ENCODE data around the gene ANO2.

Gene ANO2

DNA sequence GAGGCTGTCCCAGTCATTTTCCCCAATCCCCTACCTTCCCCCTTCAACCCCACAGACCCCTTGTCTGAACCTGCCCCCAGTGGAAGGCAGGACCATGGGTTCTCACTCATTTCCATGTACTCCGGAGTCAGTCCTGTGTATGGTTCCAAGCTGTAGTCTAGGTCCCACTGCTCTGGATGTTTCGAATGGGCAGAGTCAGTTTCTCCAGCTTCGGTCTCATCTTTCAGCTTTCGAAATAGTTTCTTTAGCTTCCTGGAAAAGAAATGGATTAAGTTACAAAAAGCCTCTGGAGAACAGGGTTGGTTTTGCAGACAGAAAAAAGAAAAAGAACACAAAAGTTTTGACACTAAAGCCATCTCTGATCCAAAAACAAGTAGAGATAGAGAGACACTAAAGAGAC, 345.7 kb downstream of the ANO2 start:
- no peak overlapping the region for H3K4me2 ChIP-seq
- H3K9ac ChIP-seq, result no peak overlapping the region
- H3K79me2 ChIP-seq (ENCODE audit: insufficient read depth, low read depth), result no peaks in the 10 kb centered on the region
- H3K27me3 ChIP-seq (ENCODE audit: insufficient read depth, low read depth), result no peaks in the 10 kb centered on the region
- no peak overlapping the region for H2AFZ ChIP-seq (ENCODE audit: low read depth)
- no peak for TF ChIP-seq CTCF (conservative IDR thresholded peaks at IDR 0.05; ENCODE audit: low read depth, low read length)
- H3K4me1 ChIP-seq (ENCODE audit: low read depth, poor library complexity, severe bottlenecking), result no peaks in the 10 kb centered on the region
- no peaks in the 10 kb centered on the region for H4K20me1 ChIP-seq (ENCODE audit: insufficient read depth)
- H3K27ac ChIP-seq, result no peak overlapping the region
- H3K36me3 ChIP-seq (ENCODE audit: insufficient read depth), result no peaks in the 10 kb centered on the region
- no peak overlapping the region for H3K4me3 ChIP-seq (IDR thresholded peaks at IDR 0.05; ENCODE audit: insufficient read depth, low read depth, low read length)

DNA sequence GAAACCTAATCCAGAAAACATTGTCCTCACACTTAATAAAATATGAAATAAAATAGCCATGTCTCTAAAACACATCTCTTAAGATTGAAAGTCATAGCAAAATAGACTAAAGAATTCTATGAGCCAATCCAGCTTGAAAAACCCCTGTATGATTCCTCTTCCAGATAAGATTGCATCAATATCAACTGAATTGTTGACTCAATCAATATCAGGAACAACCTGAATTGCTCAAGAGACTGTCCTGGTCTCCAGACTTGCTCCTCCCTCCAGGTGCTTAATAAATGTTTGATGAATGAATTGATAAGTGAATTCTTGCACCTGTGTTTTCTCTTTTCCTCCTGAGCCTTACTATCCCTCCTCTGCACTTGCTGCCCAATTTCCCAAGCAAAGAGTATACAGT, 351.1 kb downstream of the ANO2 start:
- Histone ChIP-seq H3K9ac (no peak overlapping the region), H3K4me2 (no peak overlapping the region), H3K36me3 (ENCODE audit: insufficient read depth) (no peaks in the 10 kb centered on the region), H3K79me2 (ENCODE audit: insufficient read depth, low read depth) (no peaks in the 10 kb centered on the region), H3K27ac (no peak overlapping the region), H3K4me1 (ENCODE audit: low read depth, poor library complexity, severe bottlenecking) (no peaks in the 10 kb centered on the region), H3K4me3 (IDR thresholded peaks at IDR 0.05; ENCODE audit: insufficient read depth, low read depth, low read length) (no peak overlapping the region), H4K20me1 (ENCODE audit: insufficient read depth) (no peaks in the 10 kb centered on the region), H2AFZ (ENCODE audit: low read depth) (no peak overlapping the region), H3K27me3 (ENCODE audit: insufficient read depth, low read depth) (no peaks in the 10 kb centered on the region)
- TF ChIP-seq CTCF (conservative IDR thresholded peaks at IDR 0.05; ENCODE audit: low read depth, low read length), result no peak

- no peaks in the 10 kb centered on the region for H3K27me3 ChIP-seq (ENCODE audit: insufficient read depth, low read depth)
- no peak overlapping the region for H2AFZ ChIP-seq (ENCODE audit: low read depth)
- H3K4me3 ChIP-seq (IDR thresholded peaks at IDR 0.05; ENCODE audit: insufficient read depth, low read depth, low read length), result no peak overlapping the region
- H3K79me2 ChIP-seq (ENCODE audit: insufficient read depth, low read depth), result no peaks in the 10 kb centered on the region
- no peak for TF ChIP-seq CTCF (conservative IDR thresholded peaks at IDR 0.05; ENCODE audit: low read depth, low read length)
- H3K9ac ChIP-seq, result no peak overlapping the region
- H3K36me3 ChIP-seq (ENCODE audit: insufficient read depth), result no peaks in the 10 kb centered on the region
- H3K27ac ChIP-seq, result no peak overlapping the region
- H4K20me1 ChIP-seq (ENCODE audit: insufficient read depth), result no peaks in the 10 kb centered on the region
- no peak overlapping the region for H3K4me2 ChIP-seq
- no peaks in the 10 kb centered on the region for H3K4me1 ChIP-seq (ENCODE audit: low read depth, poor library complexity, severe bottlenecking)
Measured at GRCh38 chr12:5593086-5593485, 352.0 kb downstream of the ANO2 start.

DNA sequence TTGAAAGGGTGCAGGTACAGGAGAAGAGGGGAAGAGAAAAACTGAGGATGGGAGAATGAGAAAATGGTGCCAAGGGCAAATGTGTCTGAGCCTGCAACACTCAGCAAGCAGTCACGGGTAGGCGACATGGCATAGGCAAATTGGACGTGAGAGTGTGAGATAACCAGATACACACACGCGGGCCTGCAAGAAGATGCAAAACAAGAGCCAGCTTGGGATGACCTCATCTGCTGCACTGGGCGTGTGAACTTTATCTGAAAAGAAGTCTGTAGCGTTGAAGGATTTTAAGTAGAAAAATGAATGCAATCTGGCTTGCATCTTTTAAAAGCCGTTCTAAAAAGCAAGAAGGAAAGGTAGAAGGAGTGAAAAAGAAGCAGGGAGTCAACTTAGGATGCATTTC, 352.7 kb downstream of the ANO2 start:
- H3K79me2 ChIP-seq (ENCODE audit: insufficient read depth, low read depth), result no peaks in the 10 kb centered on the region
- H4K20me1 ChIP-seq (ENCODE audit: insufficient read depth), result no peaks in the 10 kb centered on the region
- no peak overlapping the region for H3K9ac ChIP-seq
- no peak for TF ChIP-seq CTCF (conservative IDR thresholded peaks at IDR 0.05; ENCODE audit: low read depth, low read length)
- H3K4me2 ChIP-seq, result no peak overlapping the region
- no peaks in the 10 kb centered on the region for H3K27me3 ChIP-seq (ENCODE audit: insufficient read depth, low read depth)
- no peak overlapping the region for H3K27ac ChIP-seq
- H3K4me3 ChIP-seq (IDR thresholded peaks at IDR 0.05; ENCODE audit: insufficient read depth, low read depth, low read length), result no peak overlapping the region
- H3K4me1 ChIP-seq (ENCODE audit: low read depth, poor library complexity, severe bottlenecking), result no peaks in the 10 kb centered on the region
- no peak overlapping the region for H2AFZ ChIP-seq (ENCODE audit: low read depth)
- H3K36me3 ChIP-seq (ENCODE audit: insufficient read depth), result no peaks in the 10 kb centered on the region

DNA sequence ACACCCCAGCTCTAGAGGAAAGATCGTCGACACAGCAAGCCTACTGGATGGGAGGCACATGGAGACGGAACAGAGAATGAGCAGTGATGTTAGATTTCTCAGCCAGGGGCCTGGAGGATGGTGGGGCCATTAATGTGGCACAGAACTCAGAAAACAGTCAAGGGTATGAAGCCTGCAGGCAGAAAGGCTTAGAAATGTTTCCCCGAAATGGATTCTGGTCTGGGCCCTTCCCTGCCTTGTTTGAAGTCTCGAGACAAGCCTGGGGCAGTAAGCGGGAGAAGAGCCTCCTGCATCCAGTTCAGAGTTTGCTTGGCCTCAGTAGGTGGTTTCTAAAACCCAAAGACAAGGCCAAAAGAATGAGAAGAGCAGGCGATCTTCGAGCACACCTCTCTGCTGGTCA, 354.7 kb downstream of the ANO2 start:
- Histone ChIP-seq H3K4me2 (no peak overlapping the region), H2AFZ (ENCODE audit: low read depth) (no peak overlapping the region), H3K27me3 (ENCODE audit: insufficient read depth, low read depth) (no peaks in the 10 kb centered on the region), H3K36me3 (ENCODE audit: insufficient read depth) (no peaks in the 10 kb centered on the region), H4K20me1 (ENCODE audit: insufficient read depth) (no peaks in the 10 kb centered on the region), H3K9ac (no peak overlapping the region), H3K27ac (no peak overlapping the region), H3K79me2 (ENCODE audit: insufficient read depth, low read depth) (no peaks in the 10 kb centered on the region), H3K4me3 (IDR thresholded peaks at IDR 0.05; ENCODE audit: insufficient read depth, low read depth, low read length) (no peak overlapping the region), H3K4me1 (ENCODE audit: low read depth, poor library complexity, severe bottlenecking) (no peaks in the 10 kb centered on the region)
- TF ChIP-seq CTCF (conservative IDR thresholded peaks at IDR 0.05; ENCODE audit: low read depth, low read length), result no peak
